Bronchial epithelial cell (primary cell): Measurements from ENCODE around the gene HVCN1. TPM values are rescaled to one million over a fixed set of nuclear protein-coding genes. Genes with fewer than 3 reads are reported as not detected.

ENCODE experiments used
- DNase-seq: peaks from one replicate; pipeline ENCODE4 v3.0.0-alpha.2; 2010; ENCODE audit warnings: low read depth
- FAIRE-seq: peaks from 2 replicates; lab custom pipeline; 2011; peaks lifted over from hg19 to GRCh38; lab: Jason Lieb, UNC
- H3K27me3 ChIP-seq: 2 replicates; pipeline ENCODE4 v1.5.1; 2011; ENCODE audit warnings: low read length; ENCODE audit not compliant: control insufficient read depth, insufficient read depth
- H3K36me3 ChIP-seq: 2 replicates; pipeline ENCODE4 v1.5.1; 2011; ENCODE audit warnings: low read length; ENCODE audit not compliant: control insufficient read depth, insufficient read depth
- H3K4me3 ChIP-seq: 2 replicates; pipeline ENCODE4 v1.5.1; 2011; ENCODE audit warnings: mild to moderate bottlenecking, low read depth, low read length, control low read depth
- total RNA-seq: library from RNA; depleted of rRNA; stranded (reverse); fragments of >200 nt; gene quantifications from 2 replicates; pipeline ENCODE4 v1.2.1, GENCODE V29; 2014
- TF ChIP-seq, protein P1 (sequence below): IDR thresholded peaks from 2 replicates; pipeline ENCODE4 v1.5.1; 2011; ENCODE audit warnings: mild to moderate bottlenecking, moderate library complexity, low read length, control low read depth, inconsistent platforms; ENCODE audit not compliant: insufficient read depth, severe bottlenecking

The HVCN1 gene
- total RNA-seq, 1 donor from 2014 or later, result 0.53 TPM

GRCh38 chr12:110638796-110639195, 50.1 kb downstream of the HVCN1 start:
- DNase-seq (peak; percentile 7), FAIRE-seq (no peak)
- TF ChIP-seq, protein P1, sequence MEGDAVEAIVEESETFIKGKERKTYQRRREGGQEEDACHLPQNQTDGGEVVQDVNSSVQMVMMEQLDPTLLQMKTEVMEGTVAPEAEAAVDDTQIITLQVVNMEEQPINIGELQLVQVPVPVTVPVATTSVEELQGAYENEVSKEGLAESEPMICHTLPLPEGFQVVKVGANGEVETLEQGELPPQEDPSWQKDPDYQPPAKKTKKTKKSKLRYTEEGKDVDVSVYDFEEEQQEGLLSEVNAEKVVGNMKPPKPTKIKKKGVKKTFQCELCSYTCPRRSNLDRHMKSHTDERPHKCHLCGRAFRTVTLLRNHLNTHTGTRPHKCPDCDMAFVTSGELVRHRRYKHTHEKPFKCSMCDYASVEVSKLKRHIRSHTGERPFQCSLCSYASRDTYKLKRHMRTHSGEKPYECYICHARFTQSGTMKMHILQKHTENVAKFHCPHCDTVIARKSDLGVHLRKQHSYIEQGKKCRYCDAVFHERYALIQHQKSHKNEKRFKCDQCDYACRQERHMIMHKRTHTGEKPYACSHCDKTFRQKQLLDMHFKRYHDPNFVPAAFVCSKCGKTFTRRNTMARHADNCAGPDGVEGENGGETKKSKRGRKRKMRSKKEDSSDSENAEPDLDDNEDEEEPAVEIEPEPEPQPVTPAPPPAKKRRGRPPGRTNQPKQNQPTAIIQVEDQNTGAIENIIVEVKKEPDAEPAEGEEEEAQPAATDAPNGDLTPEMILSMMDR, result no peak
- Histone ChIP-seq H3K36me3 (no peaks in the 10 kb centered on the region), H3K4me3 (no peak overlapping the region), H3K27me3 (no peaks in the 10 kb centered on the region)

- Histone ChIP-seq H3K4me3 (no peak overlapping the region), H3K36me3 (no peaks in the 10 kb centered on the region), H3K27me3 (no peaks in the 10 kb centered on the region)
- DNase-seq (no peak), FAIRE-seq (no peak)
- TF ChIP-seq, protein P1, result no peak
These were observed 51.0 kb downstream of the HVCN1 start for GRCh38 chr12:110637869-110638441.

DNA sequence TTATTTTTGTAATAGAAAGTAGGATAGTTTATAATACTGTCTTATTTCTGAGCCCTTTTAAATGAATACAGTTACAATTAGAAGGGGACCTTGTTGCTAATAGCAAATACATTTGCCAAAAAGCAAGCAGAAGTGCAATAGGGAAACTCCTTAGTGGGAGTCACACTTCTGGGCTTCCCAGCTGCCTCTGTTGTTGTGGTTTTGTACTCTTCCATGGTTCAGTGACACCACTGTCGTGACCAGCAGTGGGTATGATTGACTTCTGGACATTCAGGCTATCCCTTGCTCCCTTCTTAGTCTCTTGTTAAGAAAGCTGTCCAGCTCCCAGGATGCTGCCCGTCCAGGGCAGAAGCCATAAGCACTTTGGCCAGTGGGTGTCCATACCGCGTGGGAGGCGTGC, 52.4 kb downstream of the HVCN1 start:
- TF ChIP-seq, protein P1, result no peak
- H3K27me3 ChIP-seq, result no peaks in the 10 kb centered on the region
- H3K4me3 ChIP-seq, result no peak overlapping the region
- no peaks in the 10 kb centered on the region for H3K36me3 ChIP-seq
- no peak for FAIRE-seq
- no peak for DNase-seq

GRCh38 chr12:110635055-110635454, 53.9 kb downstream of the HVCN1 start:
- H3K36me3 ChIP-seq, result no peaks in the 10 kb centered on the region
- no peak overlapping the region for H3K4me3 ChIP-seq
- no peaks in the 10 kb centered on the region for H3K27me3 ChIP-seq
- DNase-seq, result no peak
- no peak for FAIRE-seq
- TF ChIP-seq, protein P1, result no peak

GRCh38 chr12:110627500-110628195, 61.3 kb downstream of the HVCN1 start:
- TF ChIP-seq, protein P1, result no peak
- Histone ChIP-seq H3K27me3 (no peaks in the 10 kb centered on the region), H3K4me3 (no peak overlapping the region), H3K36me3 (no peaks in the 10 kb centered on the region)
- FAIRE-seq, result no peak
- DNase-seq, result no peak
